Mucosa of rectum (tissue), 2 donors: Measurements from ENCODE around the gene PLEKHA7.

Experiments used
- H3K27ac ChIP-seq, 2 donors: one replicate each; pipeline ENCODE4 v1.7.0; 2013; ENCODE audit warnings: inconsistent platforms in 2 of 2, low read depth in 2 of 2, low read length in 2 of 2
- H3K27me3 ChIP-seq, 2 donors: one replicate each; pipeline ENCODE4 v1.7.0; 2013; ENCODE audit warnings: low read length in 2 of 2; ENCODE audit not compliant: control insufficient read depth in 2 of 2, insufficient read depth in 2 of 2
- H3K36me3 ChIP-seq, 2 donors: one replicate each; pipeline ENCODE4 v1.7.0; 2013; ENCODE audit warnings: low read length in 2 of 2; ENCODE audit not compliant: control insufficient read depth in 2 of 2, insufficient read depth in 2 of 2
- H3K4me1 ChIP-seq, 2 donors: one replicate each; pipeline ENCODE4 v1.7.0; 2013; ENCODE audit warnings: low read length in 2 of 2, mild to moderate bottlenecking in 1 of 2; ENCODE audit not compliant: control insufficient read depth in 2 of 2, insufficient read depth in 2 of 2
- H3K4me3 ChIP-seq, 2 donors: one replicate each; pipeline ENCODE4 v1.7.0; 2013; ENCODE audit warnings: low read length in 2 of 2
- H3K9ac ChIP-seq, 2 donors: one replicate each; pipeline ENCODE4 v1.7.0; 2013; ENCODE audit warnings: low read length in 2 of 2, low read depth in 1 of 2, mild to moderate bottlenecking in 1 of 2
- H3K9me3 ChIP-seq, 2 donors: one replicate each; pipeline ENCODE4 v1.7.0; 2013; ENCODE audit warnings: low read length in 2 of 2; ENCODE audit not compliant: control insufficient read depth in 2 of 2
- donor health status: healthy.
- donor health status: Normal muscosa, but diverticular disease.

PLEKHA7 gene

GRCh38 chr11:16859651-16860050 lies 154.6 kb downstream of the PLEKHA7 start:
- Histone ChIP-seq H3K9me3 (no peaks in the 10 kb centered on the region), H3K36me3 (peaks cover 11 to 20% of the 10 kb centered on the region in 2 donors), H3K9ac (no peak overlapping the region), H3K4me1 (no peaks in the 10 kb centered on the region), H3K4me3 (no peak overlapping the region), H3K27me3 (no peaks in the 10 kb centered on the region), H3K27ac (no peak overlapping the region)

- Histone ChIP-seq H3K27me3 (no peaks in the 10 kb centered on the region), H3K27ac (no peak overlapping the region), H3K4me3 (no peak overlapping the region), H3K9me3 (no peaks in the 10 kb centered on the region), H3K36me3 (peaks cover 26% of the 10 kb centered on the region in 2 donors), H3K4me1 (no peaks in the 10 kb centered on the region), H3K9ac (no peak overlapping the region)
These were observed 157.0 kb downstream of the PLEKHA7 start for GRCh38 chr11:16857186-16857585.

- H3K27ac ChIP-seq: no peak overlapping the region
- H3K36me3 ChIP-seq: peaks cover 30 to 32% of the 10 kb centered on the region in 2 donors
- no peaks in the 10 kb centered on the region for H3K4me1 ChIP-seq
- H3K4me3 ChIP-seq: no peak overlapping the region
- no peaks in the 10 kb centered on the region for H3K9me3 ChIP-seq
- no peak overlapping the region for H3K9ac ChIP-seq
- H3K27me3 ChIP-seq: no peaks in the 10 kb centered on the region
These were observed 158.2 kb downstream of the PLEKHA7 start for GRCh38 chr11:16856022-16856471.

GRCh38 chr11:16854979-16855378 lies 159.2 kb downstream of the PLEKHA7 start:
- H3K27ac ChIP-seq: no peak overlapping the region
- H3K9ac ChIP-seq: no peak overlapping the region
- no peaks in the 10 kb centered on the region for H3K9me3 ChIP-seq
- H3K4me1 ChIP-seq: no peaks in the 10 kb centered on the region
- H3K27me3 ChIP-seq: no peaks in the 10 kb centered on the region
- no peak overlapping the region for H3K4me3 ChIP-seq
- peaks cover 40 to 41% of the 10 kb centered on the region in 2 donors for H3K36me3 ChIP-seq

GRCh38 chr11:16853859-16854258 lies 160.4 kb downstream of the PLEKHA7 start:
- Histone ChIP-seq H3K9me3 (no peaks in the 10 kb centered on the region), H3K9ac (no peak overlapping the region), H3K27me3 (no peaks in the 10 kb centered on the region), H3K36me3 (peaks cover 41 to 44% of the 10 kb centered on the region in 2 donors), H3K4me3 (no peak overlapping the region), H3K4me1 (no peaks in the 10 kb centered on the region), H3K27ac (no peak overlapping the region)

GRCh38 chr11:16853266-16853665 lies 160.9 kb downstream of the PLEKHA7 start:
- H3K9me3 ChIP-seq: no peaks in the 10 kb centered on the region
- no peaks in the 10 kb centered on the region for H3K4me1 ChIP-seq
- H3K36me3 ChIP-seq: peaks cover 44 to 45% of the 10 kb centered on the region in 2 donors
- H3K27ac ChIP-seq: no peak overlapping the region
- no peak overlapping the region for H3K9ac ChIP-seq
- no peaks in the 10 kb centered on the region for H3K27me3 ChIP-seq
- no peak overlapping the region for H3K4me3 ChIP-seq

GRCh38 chr11:16846305-16846704 lies 167.9 kb downstream of the PLEKHA7 start:
- peaks cover 28 to 40% of the 10 kb centered on the region in 2 donors for H3K36me3 ChIP-seq
- H3K4me3 ChIP-seq: no peak overlapping the region
- H3K4me1 ChIP-seq: no peaks in the 10 kb centered on the region
- no peaks in the 10 kb centered on the region for H3K27me3 ChIP-seq
- no peak overlapping the region for H3K9ac ChIP-seq
- H3K9me3 ChIP-seq: no peaks in the 10 kb centered on the region
- no peak overlapping the region for H3K27ac ChIP-seq

- H3K36me3 ChIP-seq: peaks cover 21 to 38% of the 10 kb centered on the region in 2 donors
- no peak overlapping the region for H3K27ac ChIP-seq
- H3K9ac ChIP-seq: no peak overlapping the region
- H3K9me3 ChIP-seq: no peaks in the 10 kb centered on the region
- H3K27me3 ChIP-seq: no peaks in the 10 kb centered on the region
- no peak overlapping the region for H3K4me3 ChIP-seq
- no peaks in the 10 kb centered on the region for H3K4me1 ChIP-seq
These were observed 169.9 kb downstream of the PLEKHA7 start for GRCh38 chr11:16844268-16844771.

- H3K9me3 ChIP-seq: no peaks in the 10 kb centered on the region
- no peaks in the 10 kb centered on the region for H3K27me3 ChIP-seq
- no peak overlapping the region for H3K4me3 ChIP-seq
- H3K4me1 ChIP-seq: no peaks in the 10 kb centered on the region
- H3K9ac ChIP-seq: no peak overlapping the region
- H3K36me3 ChIP-seq: peaks cover 21 to 34% of the 10 kb centered on the region in 2 donors
- no peak overlapping the region for H3K27ac ChIP-seq
These were observed 170.9 kb downstream of the PLEKHA7 start for GRCh38 chr11:16843294-16843693.

GRCh38 chr11:16841984-16842383 lies 172.2 kb downstream of the PLEKHA7 start:
- Histone ChIP-seq H3K27me3 (no peaks in the 10 kb centered on the region), H3K4me1 (no peaks in the 10 kb centered on the region), H3K36me3 (peaks cover 23 to 38% of the 10 kb centered on the region in 2 donors), H3K9me3 (no peaks in the 10 kb centered on the region), H3K27ac (no peak overlapping the region), H3K4me3 (no peak overlapping the region), H3K9ac (no peak overlapping the region)

- Histone ChIP-seq H3K9ac (no peak overlapping the region), H3K27me3 (no peaks in the 10 kb centered on the region), H3K4me1 (no peaks in the 10 kb centered on the region), H3K27ac (no peak overlapping the region), H3K36me3 (peaks cover 21 to 34% of the 10 kb centered on the region in 2 donors), H3K4me3 (no peak overlapping the region), H3K9me3 (no peaks in the 10 kb centered on the region)
These were observed 172.7 kb downstream of the PLEKHA7 start for GRCh38 chr11:16841481-16841880.
